Keratinocyte (primary cell): ENCODE results near the gene NOD2. TPM values are rescaled to one million over a fixed set of nuclear protein-coding genes. Genes with fewer than 3 reads are reported as not detected.

Source experiments
- DNase-seq: peaks from one replicate; pipeline ENCODE4 v3.0.0-alpha.2; 2011; ENCODE audit warnings: low read depth, missing footprints, low spot score
- FAIRE-seq: peaks from 2 replicates; lab custom pipeline; 2011; peaks lifted over from hg19 to GRCh38; lab: Jason Lieb, UNC
- H2AFZ ChIP-seq: 2 replicates; pipeline ENCODE4 v1.6.0; 2012; ENCODE audit warnings: low read length, control low read depth, inconsistent platforms; ENCODE audit not compliant: control insufficient read depth
- H3K27ac ChIP-seq: 2 replicates; pipeline ENCODE4 v1.5.1; 2011; ENCODE audit warnings: low read length; ENCODE audit not compliant: control insufficient read depth, insufficient read depth
- H3K27me3 ChIP-seq: 3 replicates; pipeline ENCODE4 v1.6.0; 2011; ENCODE audit warnings: low read length; ENCODE audit not compliant: control insufficient read depth, insufficient read depth; ENCODE audit errors: extremely low read depth
- H3K36me3 ChIP-seq, 2 experiments: 2 replicates in 1 of 2; 3 replicates in 1 of 2; pipeline ENCODE4 v1.5.1; 2011; ENCODE audit warnings: low read length in 2 of 2, mild to moderate bottlenecking in 1 of 2; ENCODE audit not compliant: control insufficient read depth in 2 of 2, insufficient read depth in 2 of 2; ENCODE audit errors: extremely low read depth in 1 of 2
- H3K4me1 ChIP-seq: 3 replicates; pipeline ENCODE4 v1.5.1; 2011; ENCODE audit warnings: low read length; ENCODE audit not compliant: control insufficient read depth, insufficient read depth; ENCODE audit errors: extremely low read depth
- H3K4me2 ChIP-seq: 3 replicates; pipeline ENCODE4 v1.6.0; 2011; ENCODE audit warnings: low read depth, low read length; ENCODE audit not compliant: control insufficient read depth, insufficient read depth; ENCODE audit errors: extremely low read depth
- H3K4me3 ChIP-seq, 3 experiments: fragments of 200-600 bp in 1 of 3; sonication (generic) in 1 of 3; 2 replicates in 2 of 3; 3 replicates in 1 of 3; pipeline ENCODE4 v1.5.1; 2011 to 2016; ENCODE audit warnings: low read length in 3 of 3, mild to moderate bottlenecking in 3 of 3, control low read depth in 2 of 3, inconsistent platforms in 1 of 3, low read depth in 1 of 3, mixed read lengths in 1 of 3, mixed run types in 1 of 3, moderate library complexity in 1 of 3; ENCODE audit not compliant: control insufficient read depth in 2 of 3, insufficient read depth in 2 of 3; ENCODE audit errors: extremely low read depth in 1 of 3
- H3K79me2 ChIP-seq: 2 replicates; pipeline ENCODE4 v1.6.0; 2012; ENCODE audit warnings: low read length; ENCODE audit not compliant: control insufficient read depth, insufficient read depth
- H3K9ac ChIP-seq: 3 replicates; pipeline ENCODE4 v1.6.0; 2011; ENCODE audit warnings: low read length; ENCODE audit not compliant: control insufficient read depth, insufficient read depth; ENCODE audit errors: extremely low read depth
- H3K9me1 ChIP-seq: 3 replicates; pipeline ENCODE4 v1.6.0; 2011; ENCODE audit warnings: low read length; ENCODE audit not compliant: control insufficient read depth, insufficient read depth; ENCODE audit errors: extremely low read depth
- H3K9me3 ChIP-seq: 2 replicates; pipeline ENCODE4 v1.5.1; 2012; ENCODE audit warnings: low read depth, low read length; ENCODE audit not compliant: control insufficient read depth
- H4K20me1 ChIP-seq: 3 replicates; pipeline ENCODE4 v1.6.0; 2011; ENCODE audit warnings: low read length; ENCODE audit not compliant: control insufficient read depth, insufficient read depth; ENCODE audit errors: extremely low read depth
- EZH2 ChIP-seq: IDR thresholded peaks from one replicate; pipeline ENCODE4 v1.6.1; 2012; ENCODE audit warnings: inconsistent platforms, mild to moderate bottlenecking, low read length, moderate library complexity
- dilution Hi-C: fragments of 300-500 bp; cut with MboI; formaldehyde crosslinking; loops from one replicate; pipeline ENCODE4 v1.7.0; 2020; ENCODE audit warnings: low sequenced_read_pairs; ENCODE audit not compliant: extremely low pct_ligation_motif_present
- polyA plus RNA-seq, 5 experiments: library from polyadenylated mRNA; depleted of rRNA in 3 of 5; stranded (reverse) in 3 of 5; stranded (forward) in 1 of 5; unstranded in 1 of 5; fragments of >200 nt; gene quantifications; 1 replicate in 1 of 5; 2 replicates in 3 of 5; 3 replicates in 1 of 5; pipeline versions ENCODE4 v1.2.1 to v1.2.3, GENCODE V29; 2011 to 2012; ENCODE audit warnings: missing spikeins in 2 of 5, low read depth in 1 of 5, low replicate concordance in 1 of 5
- TF ChIP-seq, protein P1 (sequence below), 3 experiments: IDR thresholded peaks in 1 of 3; conservative IDR thresholded peaks in 1 of 3; optimal IDR thresholded peaks in 1 of 3; 2 replicates in 2 of 3; 3 replicates in 1 of 3; pipeline versions ENCODE3 to v1.5.1; 2011; ENCODE audit warnings: low read length in 3 of 3, mild to moderate bottlenecking in 3 of 3, moderate library complexity in 2 of 3, control low read depth in 1 of 3, inconsistent platforms in 1 of 3; ENCODE audit not compliant: insufficient read depth in 2 of 3; ENCODE audit errors: extremely low read depth in 1 of 3

The NOD2 gene
- polyA plus RNA-seq, 1 donor (not counting 4 experiments of a cell fraction or from before 2014, with no cell fraction given): 0.80 TPM

DNA sequence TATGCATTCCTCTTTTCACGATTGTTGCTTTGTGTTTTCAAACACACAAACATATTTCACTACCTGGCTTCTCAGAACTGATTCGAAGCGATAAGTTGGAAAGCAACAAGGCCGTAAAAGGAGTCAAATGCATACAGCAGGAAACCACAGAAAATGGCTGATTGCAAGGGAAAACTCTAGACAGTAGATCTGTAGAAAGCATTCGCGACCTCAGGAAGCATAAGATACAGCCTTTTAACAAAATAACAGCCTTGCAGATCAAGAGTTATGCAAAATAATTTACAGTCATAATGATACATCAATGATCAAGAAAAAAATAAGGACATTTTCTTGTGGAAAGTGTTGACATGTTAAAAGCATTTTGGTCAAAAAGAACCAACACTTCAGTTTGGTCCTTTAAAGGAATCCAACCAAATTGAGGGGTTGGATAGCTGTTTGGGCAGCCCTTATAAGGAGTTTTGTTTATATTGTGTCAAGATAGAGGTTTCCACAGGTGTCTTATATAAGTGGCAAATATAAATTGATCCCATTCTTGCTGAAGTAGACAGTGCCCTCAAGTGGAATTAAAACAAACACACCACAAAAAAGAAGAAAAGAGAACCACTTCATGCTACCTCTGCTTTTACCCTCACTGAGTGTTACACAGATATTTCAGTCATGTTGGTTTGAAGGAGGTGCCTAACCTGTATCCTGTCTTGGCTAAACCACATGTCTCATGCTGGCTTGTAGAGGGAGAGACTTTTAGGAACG lies 54.0 kb downstream of the NOD2 start:
- Histone ChIP-seq H2AFZ (no peak overlapping the region), H3K27me3 (no peaks in the 10 kb centered on the region), H3K79me2 (peaks cover 14% of the 10 kb centered on the region), H3K4me2 (no peak overlapping the region), H3K4me1 (peaks cover 36% of the 10 kb centered on the region), H3K4me3 (no peak overlapping the region), H3K9me3 (no peaks in the 10 kb centered on the region), H3K9ac (no peak overlapping the region), H3K27ac (no peak overlapping the region), H4K20me1 (no peaks in the 10 kb centered on the region), H3K9me1 (peaks cover 2% of the 10 kb centered on the region), H3K36me3 (peaks cover 4 to 9% of the 10 kb centered on the region in 2 experiments)
- TF ChIP-seq, protein P1, sequence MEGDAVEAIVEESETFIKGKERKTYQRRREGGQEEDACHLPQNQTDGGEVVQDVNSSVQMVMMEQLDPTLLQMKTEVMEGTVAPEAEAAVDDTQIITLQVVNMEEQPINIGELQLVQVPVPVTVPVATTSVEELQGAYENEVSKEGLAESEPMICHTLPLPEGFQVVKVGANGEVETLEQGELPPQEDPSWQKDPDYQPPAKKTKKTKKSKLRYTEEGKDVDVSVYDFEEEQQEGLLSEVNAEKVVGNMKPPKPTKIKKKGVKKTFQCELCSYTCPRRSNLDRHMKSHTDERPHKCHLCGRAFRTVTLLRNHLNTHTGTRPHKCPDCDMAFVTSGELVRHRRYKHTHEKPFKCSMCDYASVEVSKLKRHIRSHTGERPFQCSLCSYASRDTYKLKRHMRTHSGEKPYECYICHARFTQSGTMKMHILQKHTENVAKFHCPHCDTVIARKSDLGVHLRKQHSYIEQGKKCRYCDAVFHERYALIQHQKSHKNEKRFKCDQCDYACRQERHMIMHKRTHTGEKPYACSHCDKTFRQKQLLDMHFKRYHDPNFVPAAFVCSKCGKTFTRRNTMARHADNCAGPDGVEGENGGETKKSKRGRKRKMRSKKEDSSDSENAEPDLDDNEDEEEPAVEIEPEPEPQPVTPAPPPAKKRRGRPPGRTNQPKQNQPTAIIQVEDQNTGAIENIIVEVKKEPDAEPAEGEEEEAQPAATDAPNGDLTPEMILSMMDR (optimal IDR thresholded peaks at IDR 0.05 in 1 of 3, IDR thresholded peaks at IDR 0.05 in 1 of 3, conservative IDR thresholded peaks at IDR 0.05 in 1 of 3; ENCODE audit: extremely low read depth in 1 of 3, insufficient read depth in 2 of 3, low read length in 3 of 3): peak in 2 of 3 experiments; percentile 12 to 48
- TF ChIP-seq EZH2: no peak
- dilution Hi-C loops: no loop called here
- DNase-seq: no peak
- FAIRE-seq: peak; percentile 44

DNA sequence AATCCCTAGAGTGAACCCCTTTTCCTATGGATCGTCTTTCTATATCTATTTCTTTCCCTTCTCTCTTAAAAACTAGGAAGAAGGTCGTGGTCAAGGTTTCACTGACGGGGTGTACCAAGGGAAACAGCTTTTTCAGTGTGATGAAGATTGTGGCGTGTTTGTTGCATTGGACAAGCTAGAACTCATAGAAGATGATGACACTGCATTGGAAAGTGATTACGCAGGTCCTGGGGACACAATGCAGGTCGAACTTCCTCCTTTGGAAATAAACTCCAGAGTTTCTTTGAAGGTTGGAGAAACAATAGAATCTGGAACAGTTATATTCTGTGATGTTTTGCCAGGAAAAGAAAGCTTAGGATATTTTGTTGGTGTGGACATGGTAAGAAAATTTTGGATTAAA lies 58.1 kb downstream of the NOD2 start:
- Histone ChIP-seq H3K9ac (no peak overlapping the region), H3K27me3 (no peaks in the 10 kb centered on the region), H3K4me2 (no peak overlapping the region), H3K4me3 (no peak overlapping the region), H3K9me1 (no peaks in the 10 kb centered on the region), H2AFZ (no peak overlapping the region), H3K27ac (no peak overlapping the region), H3K36me3 (peaks cover 4 to 13% of the 10 kb centered on the region in 2 experiments), H4K20me1 (no peaks in the 10 kb centered on the region), H3K9me3 (no peaks in the 10 kb centered on the region), H3K79me2 (no peaks in the 10 kb centered on the region), H3K4me1 (peaks cover 5% of the 10 kb centered on the region)
- dilution Hi-C loops: no loop called here
- no peak for TF ChIP-seq EZH2
- TF ChIP-seq, protein P1 (optimal IDR thresholded peaks at IDR 0.05 in 1 of 3, IDR thresholded peaks at IDR 0.05 in 1 of 3, conservative IDR thresholded peaks at IDR 0.05 in 1 of 3; ENCODE audit: extremely low read depth in 1 of 3, insufficient read depth in 2 of 3, low read length in 3 of 3): no peak
- peak; percentile 57 for FAIRE-seq
- DNase-seq: no peak
